ENCODE data around the gene AWAT1. TPM values are rescaled to one million over a fixed set of nuclear protein-coding genes. Genes with fewer than 3 reads are reported as not detected.

Gene AWAT1
- total RNA-seq, 4 donors from 2014 or later: not detected

DNA sequence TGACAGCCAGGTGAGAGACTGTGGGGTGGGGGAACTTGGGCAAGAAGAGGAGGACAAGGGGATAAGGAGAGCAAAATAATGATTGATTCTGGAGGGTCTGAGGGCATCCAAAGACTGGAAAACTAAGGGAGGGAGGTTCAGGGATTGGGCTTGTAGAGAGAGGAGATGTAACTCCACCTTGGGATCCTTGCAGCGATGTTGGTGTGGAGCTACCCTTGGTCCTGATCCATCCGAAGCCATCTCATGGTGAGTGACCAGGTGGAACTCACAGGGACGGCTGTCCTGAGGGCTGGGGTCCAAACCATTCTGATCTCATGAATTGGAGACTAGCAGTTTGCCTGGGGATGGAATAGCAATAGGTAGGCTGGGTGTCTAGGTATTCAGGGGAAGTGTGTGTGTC is 46.1 kb downstream of the AWAT1 start:
- H3K4me3 ChIP-seq (replicated peaks in 1 of 3): no peak overlapping the region
- no peaks in the 10 kb centered on the region for H3K9me3 ChIP-seq
- intact Hi-C loops (cut with DNase I): no loop called here
- H3K4me1 ChIP-seq: no peaks in the 10 kb centered on the region
- no peak for DNase-seq
- TF ChIP-seq, protein P1, sequence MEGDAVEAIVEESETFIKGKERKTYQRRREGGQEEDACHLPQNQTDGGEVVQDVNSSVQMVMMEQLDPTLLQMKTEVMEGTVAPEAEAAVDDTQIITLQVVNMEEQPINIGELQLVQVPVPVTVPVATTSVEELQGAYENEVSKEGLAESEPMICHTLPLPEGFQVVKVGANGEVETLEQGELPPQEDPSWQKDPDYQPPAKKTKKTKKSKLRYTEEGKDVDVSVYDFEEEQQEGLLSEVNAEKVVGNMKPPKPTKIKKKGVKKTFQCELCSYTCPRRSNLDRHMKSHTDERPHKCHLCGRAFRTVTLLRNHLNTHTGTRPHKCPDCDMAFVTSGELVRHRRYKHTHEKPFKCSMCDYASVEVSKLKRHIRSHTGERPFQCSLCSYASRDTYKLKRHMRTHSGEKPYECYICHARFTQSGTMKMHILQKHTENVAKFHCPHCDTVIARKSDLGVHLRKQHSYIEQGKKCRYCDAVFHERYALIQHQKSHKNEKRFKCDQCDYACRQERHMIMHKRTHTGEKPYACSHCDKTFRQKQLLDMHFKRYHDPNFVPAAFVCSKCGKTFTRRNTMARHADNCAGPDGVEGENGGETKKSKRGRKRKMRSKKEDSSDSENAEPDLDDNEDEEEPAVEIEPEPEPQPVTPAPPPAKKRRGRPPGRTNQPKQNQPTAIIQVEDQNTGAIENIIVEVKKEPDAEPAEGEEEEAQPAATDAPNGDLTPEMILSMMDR (IDR thresholded peaks at IDR 0.05): no peak
- TF ChIP-seq POLR2A (IDR thresholded peaks at IDR 0.05): no peak
- no peaks in the 10 kb centered on the region for H3K36me3 ChIP-seq
- no peak overlapping the region for H3K27ac ChIP-seq
- WGBS, 2 donors: 80 to 84% methylated on average over 1 to 2 of the region's 3 CpGs
- no peaks in the 10 kb centered on the region for H3K27me3 ChIP-seq

DNA sequence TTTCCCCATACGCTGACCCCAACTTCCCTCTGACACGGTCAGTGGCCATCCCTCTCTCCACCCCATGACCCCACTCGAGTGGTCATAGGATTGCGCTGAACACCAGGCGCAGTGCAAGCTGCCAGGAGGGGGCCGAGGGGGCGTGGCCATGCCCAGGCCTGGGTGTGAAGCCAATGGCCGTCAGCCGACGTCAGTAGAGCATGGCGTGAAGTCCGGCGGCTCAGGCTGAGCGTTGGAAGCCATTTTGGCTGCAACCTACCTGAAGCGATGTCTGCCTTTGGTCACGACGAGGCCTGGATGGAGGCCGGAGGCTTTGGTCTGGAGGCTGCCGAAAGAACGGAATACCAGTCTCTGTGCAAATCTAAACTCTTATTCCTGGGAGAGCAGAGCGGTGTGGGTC is 47.5 kb downstream of the AWAT1 start, which contains the start of gene RAB41:
TSS of gene RAB41 (plus strand) at position 222 of the 400 bp plus-strand sequence. CDS start at position 268, 46 bp downstream.
- Histone ChIP-seq H3K36me3 (peaks cover 0 to 2% of the 10 kb centered on the region in 2 donors), H3K4me3 (replicated peaks in 1 of 3) (no peak within 1 kb of the TSS), H3K4me1 (no peaks in the 10 kb centered on the region), H3K27me3 (no peaks in the 10 kb centered on the region), H3K9me3 (no peaks in the 10 kb centered on the region), H3K27ac (no peak within 1 kb of the TSS)
- WGBS, 2 donors: 95 to 100% methylated on average over 9 to 19 of the region's 21 CpGs
- DNase-seq: no peak
- TF ChIP-seq, protein P1 (IDR thresholded peaks at IDR 0.05): no peak
- TF ChIP-seq POLR2A (IDR thresholded peaks at IDR 0.05): no peak
- intact Hi-C loops (cut with DNase I): no loop called here

DNA sequence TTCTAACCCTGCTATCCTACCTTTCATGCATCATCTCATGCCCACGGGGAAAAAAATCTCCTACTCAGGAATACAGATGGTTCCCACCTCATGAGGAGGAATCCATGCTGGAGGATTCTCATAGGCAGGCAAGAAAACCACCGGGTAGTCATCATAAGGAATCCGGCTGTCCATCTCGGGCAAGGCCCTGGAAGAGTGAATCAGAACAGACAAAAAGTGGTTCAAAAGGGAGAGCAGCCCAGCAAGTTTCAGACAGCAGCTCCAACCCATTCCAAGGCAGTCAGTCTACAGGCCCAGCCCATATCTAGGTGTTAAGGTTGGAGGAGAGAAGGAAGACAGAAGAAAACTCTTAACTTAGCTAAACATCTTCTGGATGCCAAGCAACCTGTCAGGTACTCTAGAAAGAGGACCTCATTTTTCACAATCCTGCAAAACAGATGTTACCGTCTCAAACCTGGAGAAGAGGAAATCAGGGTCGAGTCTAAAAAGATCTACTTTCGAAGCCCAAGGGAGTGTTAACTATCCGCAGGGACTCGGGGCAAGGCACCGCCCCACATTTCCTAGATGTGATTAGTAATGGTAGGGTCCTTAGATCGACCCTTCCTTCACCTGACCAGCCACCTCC is 54.8 kb downstream of the AWAT1 start:
- intact Hi-C loops (cut with DNase I): no loop called here
- peaks cover 0 to 7% of the 10 kb centered on the region in 2 donors for H3K4me1 ChIP-seq
- peaks cover 0 to 2% of the 10 kb centered on the region in 2 donors for H3K36me3 ChIP-seq
- no peak for DNase-seq
- H3K9me3 ChIP-seq: no peaks in the 10 kb centered on the region
- 47 to 55% methylated on average over 5 to 6 of the region's 11 CpGs for WGBS, 2 donors
- TF ChIP-seq POLR2A (IDR thresholded peaks at IDR 0.05): no peak
- TF ChIP-seq, protein P1 (IDR thresholded peaks at IDR 0.05): no peak
- H3K27ac ChIP-seq: peak overlapping the region in 1 of 3 donors; percentile 24
- peak overlapping the region in 2 of 3 donors; percentile 23 to 37 for H3K4me3 ChIP-seq (replicated peaks in 1 of 3)
- H3K27me3 ChIP-seq: no peaks in the 10 kb centered on the region

Small RNA genes lying within 50 kb of the gene (small RNA-seq; reads per million reads assigned to genes)
- gene RNA5SP507: 0.38 reads per million

Other genes with a start within 250 kb of the AWAT1 start
- gene AWAT2, start 184.7 kb upstream of the AWAT1 start, total RNA-seq: not detected
- not detected for gene OTUD6A, start 172.2 kb upstream of the AWAT1 start, total RNA-seq
- gene IGBP1, start 101.2 kb upstream of the AWAT1 start, total RNA-seq: 10 to 100 TPM; 63.5 to 96.7 (median 80.7) TPM
- not detected for gene DGAT2L6, start 57.2 kb upstream of the AWAT1 start, total RNA-seq
- 1 to 10 TPM in 1 of 4 donors, under 1 TPM in 1, not detected in 2; 0.56 to 1.6 TPM for gene P2RY4, start 25.5 kb downstream of the AWAT1 start, total RNA-seq
- not detected for gene ARR3, start 33.7 kb downstream of the AWAT1 start, total RNA-seq
- not detected for gene RAB41, start 47.5 kb downstream of the AWAT1 start, total RNA-seq
- 10 to 100 TPM; 31.1 to 38.2 (median 36.5) TPM for gene PDZD11, start 55.3 kb downstream of the AWAT1 start, total RNA-seq
- under 1 TPM in 3 of 4 donors, not detected in 1; 0.11 to 0.71 (median 0.13) TPM for gene KIF4A, start 55.4 kb downstream of the AWAT1 start, total RNA-seq
- not detected for gene GDPD2, start 188.7 kb downstream of the AWAT1 start, total RNA-seq
- gene DLG3, start 210.2 kb downstream of the AWAT1 start, total RNA-seq: 10 to 100 TPM; 31.4 to 79.5 (median 61.9) TPM

All from thyroid gland (tissue), 4 donors.